SJSA1 (cell line): ENCODE data around the gene SPATA24. TPM values are rescaled to one million over a fixed set of nuclear protein-coding genes. Genes with fewer than 3 reads are reported as not detected.
"Not testable (repeated sequence)": the region's sequence is repeated elsewhere in the genome, so short reads cannot be mapped to it uniquely, and the experiment has no call there.

Experiments
- DNase-seq, 2 experiments: peaks; one replicate each; pipeline ENCODE4 v3.0.0-alpha.2; 2015 to 2020; ENCODE audit warnings: low spot score in 2 of 2, low read depth in 1 of 2
- H3K27ac ChIP-seq: fragments of 250-450 bp; sonication (Bioruptor Pico); 2 replicates; pipeline ENCODE4 v1.5.1; 2020; ENCODE audit warnings: mild to moderate bottlenecking, moderate library complexity
- H3K27me3 ChIP-seq: fragments of 250-450 bp; sonication (Bioruptor Pico); replicated peaks from 2 replicates; pipeline ENCODE4 v1.5.1; 2020; ENCODE audit warnings: mild to moderate bottlenecking, moderate library complexity
- H3K36me3 ChIP-seq: fragments of 250-450 bp; sonication (Bioruptor Pico); 2 replicates; pipeline ENCODE4 v1.5.1; 2020; ENCODE audit warnings: mild to moderate bottlenecking
- H3K4me1 ChIP-seq: fragments of 250-450 bp; sonication (Bioruptor Pico); replicated peaks from 2 replicates; pipeline ENCODE4 v1.6.1; 2021; ENCODE audit warnings: mild to moderate bottlenecking
- H3K4me3 ChIP-seq: fragments of 250-450 bp; sonication (Bioruptor Pico); 2 replicates; pipeline ENCODE4 v1.5.1; 2020; ENCODE audit warnings: mild to moderate bottlenecking
- H3K9me3 ChIP-seq: fragments of 250-450 bp; sonication (Bioruptor Pico); replicated peaks from 2 replicates; pipeline ENCODE4 v1.5.1; 2020; ENCODE audit warnings: mild to moderate bottlenecking
- total RNA-seq: library from RNA; depleted of rRNA; stranded (reverse); fragments of >200 nt; shearing (Covaris generic); gene quantifications from 2 replicates; pipeline ENCODE4 v1.2.3, GENCODE V29; 2014; rRNA removed

The SPATA24 gene
- total RNA-seq, result 4.0 and 8.5 TPM in 2 replicates

GRCh38 chr5:139403787-139404483 is at the start of gene SPATA24:
TSS of gene SPATA24 (minus strand) at chr5:139404089. CDS start at chr5:139404060, 29 bp downstream.
- Histone ChIP-seq H3K9me3 (no peaks in the 10 kb centered on the region), H3K36me3 (no peaks in the 10 kb centered on the region), H3K27ac (peak within 1 kb of the TSS; percentile 50), H3K4me3 (peak within 1 kb of the TSS; percentile 43), H3K4me1 (peaks cover 9% of the 10 kb centered on the region), H3K27me3 (no peaks in the 10 kb centered on the region)
- peak; percentile 99 for DNase-seq

GRCh38 chr5:139451878-139452660 is 48.2 kb upstream of the SPATA24 start:
- H3K9me3 ChIP-seq, result no peaks in the 10 kb centered on the region
- H3K4me1 ChIP-seq, result peaks cover 6% of the 10 kb centered on the region
- H3K36me3 ChIP-seq, result no peaks in the 10 kb centered on the region
- H3K27me3 ChIP-seq, result no peaks in the 10 kb centered on the region
- DNase-seq, result no peak
- H3K27ac ChIP-seq, result no peak overlapping the region
- H3K4me3 ChIP-seq, result no peak overlapping the region

GRCh38 chr5:139451176-139451575 is 47.3 kb upstream of the SPATA24 start:
- no peak overlapping the region for H3K4me3 ChIP-seq
- peaks cover 7% of the 10 kb centered on the region for H3K4me1 ChIP-seq
- H3K27ac ChIP-seq, result no peak overlapping the region
- no peaks in the 10 kb centered on the region for H3K9me3 ChIP-seq
- DNase-seq, result no peak
- H3K36me3 ChIP-seq, result no peaks in the 10 kb centered on the region
- H3K27me3 ChIP-seq, result no peaks in the 10 kb centered on the region

GRCh38 chr5:139446956-139447779 is 43.3 kb upstream of the SPATA24 start:
- Histone ChIP-seq H3K27ac (no peak overlapping the region), H3K4me3 (no peak overlapping the region), H3K9me3 (no peaks in the 10 kb centered on the region), H3K27me3 (no peaks in the 10 kb centered on the region), H3K36me3 (no peaks in the 10 kb centered on the region), H3K4me1 (peaks cover 25% of the 10 kb centered on the region)
- no peak for DNase-seq

- H3K27me3 ChIP-seq, result no peaks in the 10 kb centered on the region
- no peaks in the 10 kb centered on the region for H3K36me3 ChIP-seq
- H3K9me3 ChIP-seq, result no peaks in the 10 kb centered on the region
- H3K4me3 ChIP-seq, result no peak overlapping the region
- no peak overlapping the region for H3K27ac ChIP-seq
- no peak for DNase-seq
- H3K4me1 ChIP-seq, result peaks cover 25% of the 10 kb centered on the region
Observed at GRCh38 chr5:139445325-139446170, 41.7 kb upstream of the SPATA24 start.

GRCh38 chr5:139443831-139444453 is 40.1 kb upstream of the SPATA24 start:
- Histone ChIP-seq H3K4me1 (peaks cover 34% of the 10 kb centered on the region), H3K36me3 (no peaks in the 10 kb centered on the region), H3K4me3 (no peak overlapping the region), H3K9me3 (no peaks in the 10 kb centered on the region), H3K27ac (0 out of 2 replicates have a peak overlapping the region, but pooled peaks have one; percentile 2), H3K27me3 (no peaks in the 10 kb centered on the region)
- peak in 1 of 2 experiments; percentile 62 for DNase-seq

- H3K4me3 ChIP-seq, H3K36me3 ChIP-seq, H3K9me3 ChIP-seq, H3K27ac ChIP-seq, DNase-seq, H3K27me3 ChIP-seq: not testable (repeated sequence)
- peaks cover 29% of the 10 kb centered on the region for H3K4me1 ChIP-seq
Observed at GRCh38 chr5:139440416-139440815, 36.5 kb upstream of the SPATA24 start.

- peak; percentile 89 to 97 for DNase-seq
- H3K4me3 ChIP-seq, result peak within 1 kb of the TSS; percentile 77
Observed at GRCh38 chr5:139439013-139439903, 35.4 kb upstream of the SPATA24 start, which contains the start of gene DNAJC18. TSS of gene DNAJC18 (minus strand) at chr5:139439525. CDS start at chr5:139439445, 80 bp downstream.

GRCh38 chr5:139438707-139439012 is 34.8 kb upstream of the SPATA24 start:
- Histone ChIP-seq H3K27me3 (no peaks in the 10 kb centered on the region), H3K9me3 (no peaks in the 10 kb centered on the region), H3K27ac (no peak overlapping the region), H3K4me3 (peak overlapping the region; percentile 77), H3K4me1 (peaks cover 17% of the 10 kb centered on the region), H3K36me3 (no peaks in the 10 kb centered on the region; the same call in none of the 2 replicates)
- DNase-seq, result no peak

More at GRCh38 chr5:139439013-139439903, 35.4 kb upstream of the SPATA24 start, which contains the start of gene DNAJC18:
- H3K9me3 ChIP-seq, result no peaks in the 10 kb centered on the region
- peak within 1 kb of the TSS; percentile 85 for H3K27ac ChIP-seq
- H3K27me3 ChIP-seq, result no peaks in the 10 kb centered on the region
- no peaks in the 10 kb centered on the region; the same call in none of the 2 replicates for H3K36me3 ChIP-seq
- peaks cover 23% of the 10 kb centered on the region for H3K4me1 ChIP-seq

- Histone ChIP-seq H3K27me3 (no peaks in the 10 kb centered on the region), H3K27ac (no peak overlapping the region), H3K36me3 (no peaks in the 10 kb centered on the region; the same call in none of the 2 replicates), H3K9me3 (no peaks in the 10 kb centered on the region), H3K4me3 (no peak overlapping the region), H3K4me1 (peaks cover 14% of the 10 kb centered on the region)
- no peak for DNase-seq
Observed at GRCh38 chr5:139435676-139436075, 31.8 kb upstream of the SPATA24 start.

GRCh38 chr5:139431706-139432105 is 27.8 kb upstream of the SPATA24 start:
- Histone ChIP-seq H3K27me3 (no peaks in the 10 kb centered on the region), H3K4me1 (no peaks in the 10 kb centered on the region), H3K27ac (no peak overlapping the region), H3K4me3 (no peak overlapping the region), H3K36me3 (peaks cover 3% of the 10 kb centered on the region), H3K9me3 (no peaks in the 10 kb centered on the region)
- DNase-seq, result no peak

- no peaks in the 10 kb centered on the region for H3K4me1 ChIP-seq
- DNase-seq, result no peak
- H3K27ac ChIP-seq, result no peak overlapping the region
- H3K36me3 ChIP-seq, result peaks cover 6% of the 10 kb centered on the region; the same call in 1 of the 2 replicates
- no peaks in the 10 kb centered on the region for H3K9me3 ChIP-seq
- H3K4me3 ChIP-seq, result no peak overlapping the region
- H3K27me3 ChIP-seq, result no peaks in the 10 kb centered on the region
Observed at GRCh38 chr5:139430015-139430414, 26.1 kb upstream of the SPATA24 start.
